H9 (cell line): ENCODE data around the gene MRPS5. TPM values are rescaled to one million over a fixed set of nuclear protein-coding genes. Genes with fewer than 3 reads are reported as not detected.

Experiments
- DNase-seq: peaks from one replicate; pipeline ENCODE4 v3.0.0-alpha.2; 2017
- H2AFZ ChIP-seq: one replicate; pipeline ENCODE4 v1.6.1; 2013; ENCODE audit warnings: mild to moderate bottlenecking, low read length, control low read depth, moderate library complexity
- H2AK5ac ChIP-seq: 2 replicates; pipeline ENCODE4 v1.6.1; 2013; ENCODE audit warnings: low read length, control low read depth, mixed read lengths; ENCODE audit not compliant: insufficient read length
- H2BK120ac ChIP-seq: one replicate; pipeline ENCODE4 v1.6.1; 2013; ENCODE audit warnings: low read depth, mild to moderate bottlenecking, low read length, control low read depth, inconsistent platforms; ENCODE audit not compliant: poor library complexity, severe bottlenecking
- H2BK12ac ChIP-seq: 2 replicates; pipeline ENCODE4 v1.6.1; 2013; ENCODE audit warnings: low read length, control low read depth, mixed read lengths, low read depth; ENCODE audit not compliant: insufficient read length
- H2BK15ac ChIP-seq: 2 replicates; pipeline ENCODE4 v1.6.1; 2013; ENCODE audit warnings: low read depth, low read length, control low read depth
- H2BK20ac ChIP-seq: one replicate; pipeline ENCODE4 v1.6.1; 2013; ENCODE audit warnings: low read depth, mild to moderate bottlenecking, low read length, control low read depth, inconsistent platforms; ENCODE audit not compliant: poor library complexity, severe bottlenecking
- H2BK5ac ChIP-seq: 2 replicates; pipeline ENCODE4 v1.6.1; 2013; ENCODE audit warnings: low read length, control low read depth, mixed read lengths; ENCODE audit not compliant: insufficient read length
- H3K14ac ChIP-seq: 2 replicates; pipeline ENCODE4 v1.6.1; 2013; ENCODE audit warnings: low read length, control low read depth; ENCODE audit not compliant: insufficient read depth
- H3K18ac ChIP-seq: 2 replicates; pipeline ENCODE4 v1.6.1; 2013; ENCODE audit warnings: low read depth, mild to moderate bottlenecking, mixed read lengths, low read length, control low read depth; ENCODE audit not compliant: insufficient read length
- H3K23ac ChIP-seq: 2 replicates; pipeline ENCODE4 v1.6.1; 2013; ENCODE audit warnings: low read length, control low read depth, mixed read lengths, low read depth; ENCODE audit not compliant: insufficient read length
- H3K23me2 ChIP-seq: 2 replicates; pipeline ENCODE4 v1.6.1; 2013; ENCODE audit warnings: low read depth, mild to moderate bottlenecking, mixed read lengths, low read length, control low read depth; ENCODE audit not compliant: insufficient read length, poor library complexity, severe bottlenecking
- H3K27ac ChIP-seq: 2 replicates; pipeline ENCODE4 v1.5.1; 2013; ENCODE audit warnings: low read length, control low read depth, mixed read lengths, low read depth; ENCODE audit not compliant: insufficient read length
- H3K27me3 ChIP-seq: 2 replicates; pipeline ENCODE4 v1.6.1; 2013; ENCODE audit warnings: low read length, control low read depth, inconsistent platforms; ENCODE audit not compliant: insufficient read depth
- H3K4ac ChIP-seq: 2 replicates; pipeline ENCODE4 v1.6.1; 2013; ENCODE audit warnings: low read depth, mild to moderate bottlenecking, control low read depth, inconsistent platforms, low read length, moderate library complexity
- H3K4me1 ChIP-seq: 2 replicates; pipeline ENCODE4 v1.6.1; 2013; ENCODE audit warnings: low read length, control low read depth, inconsistent platforms; ENCODE audit not compliant: insufficient read depth
- H3K4me2 ChIP-seq: 2 replicates; pipeline ENCODE4 v1.6.1; 2013; ENCODE audit warnings: low read length, control low read depth, mixed read lengths; ENCODE audit not compliant: insufficient read length, insufficient read depth
- H3K56ac ChIP-seq: 2 replicates; pipeline ENCODE4 v1.6.1; 2013; ENCODE audit warnings: low read depth, mild to moderate bottlenecking, mixed read lengths, low read length, control low read depth; ENCODE audit not compliant: insufficient read length
- H3K79me1 ChIP-seq: 2 replicates; pipeline ENCODE4 v1.6.1; 2013; ENCODE audit warnings: low read depth, mild to moderate bottlenecking, moderate library complexity, low read length, control low read depth, inconsistent platforms; ENCODE audit not compliant: insufficient read depth, poor library complexity, severe bottlenecking
- H3K79me2 ChIP-seq: 2 replicates; pipeline ENCODE4 v1.6.1; 2013; ENCODE audit warnings: low read length, control low read depth, inconsistent platforms; ENCODE audit not compliant: insufficient read depth
- H3K9ac ChIP-seq: 2 replicates; pipeline ENCODE4 v1.6.1; 2013; ENCODE audit warnings: low read length, control low read depth, mixed read lengths; ENCODE audit not compliant: insufficient read length; ENCODE audit errors: extremely low read depth
- H3K9me3 ChIP-seq: one replicate; pipeline ENCODE4 v1.6.1; 2013; ENCODE audit warnings: low read depth, low read length, inconsistent platforms; ENCODE audit not compliant: control insufficient read depth
- H3T11ph ChIP-seq: one replicate; pipeline ENCODE4 v1.6.1; 2013; ENCODE audit warnings: mild to moderate bottlenecking, low read length, control low read depth, inconsistent platforms
- H4K20me1 ChIP-seq: one replicate; pipeline ENCODE4 v1.6.1; 2013; ENCODE audit not compliant: control insufficient read depth, insufficient read length, insufficient read depth
- H4K5ac ChIP-seq: 2 replicates; pipeline ENCODE4 v1.6.1; 2013; ENCODE audit warnings: low read depth, mild to moderate bottlenecking, mixed read lengths, low read length, control low read depth; ENCODE audit not compliant: insufficient read length
- H4K8ac ChIP-seq: replicated peaks from 2 replicates; pipeline ENCODE4 v1.6.1; 2013; ENCODE audit warnings: low read length, control low read depth, mixed read lengths, low read depth; ENCODE audit not compliant: insufficient read length
- H4K91ac ChIP-seq: 2 replicates; pipeline ENCODE4 v1.6.1; 2013; ENCODE audit warnings: low read depth, mild to moderate bottlenecking, moderate library complexity, mixed read lengths, low read length, control low read depth; ENCODE audit not compliant: insufficient read length
- H3K27ac Mint-ChIP-seq, 3 experiments: 2 replicates in 2 of 3; 3 replicates in 1 of 3; pipeline ENCODE4 v1.8.0; 2020 to 2021; ENCODE audit warnings: mixed read lengths in 3 of 3, mild to moderate bottlenecking in 1 of 3, moderate library complexity in 1 of 3
- H3K27me3 Mint-ChIP-seq: 2 replicates; pipeline ENCODE4 v1.8.0; 2021; ENCODE audit warnings: low read depth, mild to moderate bottlenecking, moderate library complexity, mixed read lengths
- H3K36me3 Mint-ChIP-seq, 3 experiments: 2 replicates in 2 of 3; 3 replicates in 1 of 3; pipeline ENCODE4 v1.8.0; 2020 to 2021; ENCODE audit warnings: low read depth in 3 of 3, mixed read lengths in 3 of 3; ENCODE audit not compliant: insufficient read depth in 1 of 3
- H3K4me1 Mint-ChIP-seq, 2 experiments: 2 replicates each; pipeline ENCODE4 v1.8.0; 2020; ENCODE audit warnings: mixed read lengths in 2 of 2
- H3K4me3 Mint-ChIP-seq, 2 experiments: 2 replicates in 1 of 2; 3 replicates in 1 of 2; pipeline ENCODE4 v1.8.0; 2020 to 2021; ENCODE audit warnings: mild to moderate bottlenecking in 2 of 2, mixed read lengths in 2 of 2, moderate library complexity in 1 of 2
- H3K9me3 Mint-ChIP-seq, 2 experiments: 2 replicates in 1 of 2; 3 replicates in 1 of 2; pipeline ENCODE4 v1.8.0; 2020; ENCODE audit warnings: mild to moderate bottlenecking in 2 of 2, mixed read lengths in 2 of 2, moderate library complexity in 1 of 2
- CTCF ChIP-seq: fragments of 200-600 bp; sonication (generic); conservative IDR thresholded peaks from 3 replicates; pipeline ENCODE4 v1.8.0; 2021; ENCODE audit warnings: antibody characterized with exemption, mild to moderate bottlenecking
- WGBS: extraction: QIAGEN DNeasy Blood & Tissue Kit; methylation state at CpG from one replicate; pipeline ENCODE4 v1.1.7; 2013; ENCODE audit warnings: missing lambda C conversion rate, low lambda C conversion rate, mixed read lengths; ENCODE audit not compliant: insufficient read length; ENCODE audit errors: extremely low coverage; 5-methylcytosine and 5-hydroxymethylcytosine counted together
- total RNA-seq: library from RNA; stranded (reverse); gene quantifications from 2 replicates; pipeline ENCODE4 v1.2.1, GENCODE V29; 2021

The MRPS5 gene
- total RNA-seq, 1 experiment from 2014 or later, result 50.9 TPM

- no peaks in the 10 kb centered on the region for H3K4me1 Mint-ChIP-seq
- H3K27me3 Mint-ChIP-seq, result peaks cover 23% of the 10 kb centered on the region
- no peaks in the 10 kb centered on the region for H4K20me1 ChIP-seq
- no peak overlapping the region for H3K56ac ChIP-seq
- H3K79me2 ChIP-seq, result no peaks in the 10 kb centered on the region
- no peaks in the 10 kb centered on the region for H3K79me1 ChIP-seq
- no peaks in the 10 kb centered on the region for H3K4me1 ChIP-seq
- no peak overlapping the region for H2BK5ac ChIP-seq
- H2BK15ac ChIP-seq, result no peak overlapping the region
- H3K23me2 ChIP-seq, result no peaks in the 10 kb centered on the region
- H3K36me3 Mint-ChIP-seq, result no peaks in the 10 kb centered on the region
- no peaks in the 10 kb centered on the region for H3K9me3 Mint-ChIP-seq
- H3K9me3 ChIP-seq, result no peaks in the 10 kb centered on the region
- H2AFZ ChIP-seq, result no peak overlapping the region
- H2AK5ac ChIP-seq, result no peak overlapping the region
- H3K18ac ChIP-seq, result no peak overlapping the region
- H3K9ac ChIP-seq, result no peak overlapping the region
- H3K27ac ChIP-seq, result no peak overlapping the region
- no peak overlapping the region for H2BK20ac ChIP-seq
- H3T11ph ChIP-seq, result no peak overlapping the region
- no peak overlapping the region for H4K5ac ChIP-seq
- H3K27me3 ChIP-seq, result no peaks in the 10 kb centered on the region
- no peak overlapping the region for H3K4me3 Mint-ChIP-seq
- WGBS, result no CpG with 5 or more reads among the region's 9 CpGs
- no peak overlapping the region for H3K23ac ChIP-seq
- no peak for TF ChIP-seq CTCF
- H4K91ac ChIP-seq, result no peak overlapping the region
- H3K14ac ChIP-seq, result 0 out of 2 replicates have a peak overlapping the region, but pooled peaks have one; percentile 35
- no peak overlapping the region for H3K4me2 ChIP-seq
- no peak overlapping the region for H4K8ac ChIP-seq
- no peak overlapping the region for H2BK12ac ChIP-seq
- no peak overlapping the region for H3K27ac Mint-ChIP-seq
- H3K4ac ChIP-seq, result no peak overlapping the region
- no peak overlapping the region for H2BK120ac ChIP-seq
- no peak for DNase-seq
Measured at GRCh38 chr2:95069465-95069864, 52.1 kb downstream of the MRPS5 start.
